SIG-M5 treated with dmso at 0.1 percent for 504 hours (cell line): ENCODE data around the gene TMEM86A.
"Not testable (repeated sequence)": the region's sequence is repeated elsewhere in the genome, so short reads cannot be mapped to it uniquely, and the experiment has no call there.

Experiments used
- DNase-seq: peaks from one replicate; lab custom pipeline; 2025; ENCODE audit not compliant: unreplicated experiment; lab: John Stamatoyannopoulos, UW

Gene TMEM86A

GRCh38 chr11:18698341-18699268 is at the start of gene TMEM86A:
Gene TMEM86A, plus strand, starts transcription at chr11:18698779. Its CDS starts 108 bp downstream, at chr11:18698887.
- DNase-seq: peak; percentile 59

- no peak for DNase-seq
Observed at GRCh38 chr11:18650353-18650752, 48.2 kb upstream of the TMEM86A start.

GRCh38 chr11:18650859-18651557 is 47.6 kb upstream of the TMEM86A start:
- DNase-seq: peak; percentile 54

GRCh38 chr11:18657673-18658072 is 40.9 kb upstream of the TMEM86A start:
- no peak for DNase-seq

GRCh38 chr11:18665353-18665872 is 33.2 kb upstream of the TMEM86A start:
- DNase-seq: not testable (repeated sequence)

GRCh38 chr11:18668131-18668530 is 30.4 kb upstream of the TMEM86A start:
- no peak for DNase-seq

GRCh38 chr11:18669219-18669596 is 29.4 kb upstream of the TMEM86A start:
- no peak for DNase-seq

- DNase-seq: no peak
Observed at GRCh38 chr11:18669711-18670110, 28.9 kb upstream of the TMEM86A start.

GRCh38 chr11:18671246-18671645 is 27.3 kb upstream of the TMEM86A start:
- DNase-seq: no peak

GRCh38 chr11:18672209-18672608 is 26.4 kb upstream of the TMEM86A start:
- not testable (repeated sequence) for DNase-seq

- DNase-seq: no peak
Observed at GRCh38 chr11:18676803-18677202, 21.8 kb upstream of the TMEM86A start.

GRCh38 chr11:18677560-18677959 is 21.0 kb upstream of the TMEM86A start:
- DNase-seq: no peak

- DNase-seq: not testable (repeated sequence)
Observed at GRCh38 chr11:18681949-18682348, 16.6 kb upstream of the TMEM86A start.

- no peak for DNase-seq
Observed at GRCh38 chr11:18682466-18682865, 16.1 kb upstream of the TMEM86A start.

- DNase-seq: no peak
Observed at GRCh38 chr11:18684267-18684666, 14.3 kb upstream of the TMEM86A start.

GRCh38 chr11:18691467-18692140 is 7.0 kb upstream of the TMEM86A start:
- DNase-seq: not testable (repeated sequence)

GRCh38 chr11:18692941-18693760 is 5.4 kb upstream of the TMEM86A start:
- DNase-seq: no peak

GRCh38 chr11:18696638-18697225 is 1.8 kb upstream of the TMEM86A start:
- DNase-seq: no peak

- peak; percentile 28 for DNase-seq
Observed at GRCh38 chr11:18697576-18697975, 1.0 kb upstream of the TMEM86A start.

GRCh38 chr11:18699269-18699596 is 654 bp downstream of the TMEM86A start:
- no peak for DNase-seq
